ENCODE data around the gene MATN4.
"Not testable (repeated sequence)": the region's sequence is repeated elsewhere in the genome, so short reads cannot be mapped to it uniquely, and the experiment has no call there.

The MATN4 gene

GRCh38 chr20:45308117-45308778 lies at the start of gene MATN4:
MATN4 (minus strand) TSS chr20:45308299; CDS start chr20:45305582, 2,717 bp downstream.
- no peak for DNase-seq (ENCODE audit: low spot score)

GRCh38 chr20:45355209-45356084 lies 47.3 kb upstream of the MATN4 start:
- DNase-seq (ENCODE audit: low spot score): no peak

- DNase-seq (ENCODE audit: low spot score): no peak
Measured at GRCh38 chr20:45354423-45355208, 46.5 kb upstream of the MATN4 start.

GRCh38 chr20:45353746-45354145 lies 45.6 kb upstream of the MATN4 start:
- DNase-seq (ENCODE audit: low spot score): no peak

- DNase-seq (ENCODE audit: low spot score): no peak
Measured at GRCh38 chr20:45352729-45353128, 44.6 kb upstream of the MATN4 start.

GRCh38 chr20:45350795-45351194 lies 42.7 kb upstream of the MATN4 start:
- not testable (repeated sequence) for DNase-seq (ENCODE audit: low spot score)

- DNase-seq (ENCODE audit: low spot score): no peak
Measured at GRCh38 chr20:45350217-45350616, 42.1 kb upstream of the MATN4 start.

GRCh38 chr20:45347936-45348778 lies 40.1 kb upstream of the MATN4 start, which contains the start of gene SDC4:
SDC4 (minus strand) TSS chr20:45348424; CDS start chr20:45348384, 40 bp downstream.
- DNase-seq (ENCODE audit: low spot score): no peak

GRCh38 chr20:45347297-45347935 lies 39.3 kb upstream of the MATN4 start:
- DNase-seq (ENCODE audit: low spot score): no peak

- DNase-seq (ENCODE audit: low spot score): no peak
Measured at GRCh38 chr20:45346851-45347250, 38.8 kb upstream of the MATN4 start.

- DNase-seq (ENCODE audit: low spot score): no peak
Measured at GRCh38 chr20:45346291-45346718, 38.2 kb upstream of the MATN4 start.

- no peak for DNase-seq (ENCODE audit: low spot score)
Measured at GRCh38 chr20:45345104-45345936, 37.2 kb upstream of the MATN4 start.

- peak; percentile 76 for DNase-seq (ENCODE audit: low spot score)
Measured at GRCh38 chr20:45344168-45344860, 36.2 kb upstream of the MATN4 start.

GRCh38 chr20:45343532-45344167 lies 35.6 kb upstream of the MATN4 start:
- DNase-seq (ENCODE audit: low spot score): no peak

- DNase-seq (ENCODE audit: low spot score): no peak
Measured at GRCh38 chr20:45342855-45343531, 34.9 kb upstream of the MATN4 start.

GRCh38 chr20:45341939-45342854 lies 34.1 kb upstream of the MATN4 start:
- no peak for DNase-seq (ENCODE audit: low spot score)

GRCh38 chr20:45341579-45341938 lies 33.5 kb upstream of the MATN4 start:
- DNase-seq (ENCODE audit: low spot score): no peak
